ENCODE measurements around the gene ARMC6. TPM values are rescaled to one million over a fixed set of nuclear protein-coding genes. Genes with fewer than 3 reads are reported as not detected.

ARMC6 gene
- total RNA-seq, 3 donors from 2014 or later = 20.3 to 29.5 (median 27.7) TPM

DNA sequence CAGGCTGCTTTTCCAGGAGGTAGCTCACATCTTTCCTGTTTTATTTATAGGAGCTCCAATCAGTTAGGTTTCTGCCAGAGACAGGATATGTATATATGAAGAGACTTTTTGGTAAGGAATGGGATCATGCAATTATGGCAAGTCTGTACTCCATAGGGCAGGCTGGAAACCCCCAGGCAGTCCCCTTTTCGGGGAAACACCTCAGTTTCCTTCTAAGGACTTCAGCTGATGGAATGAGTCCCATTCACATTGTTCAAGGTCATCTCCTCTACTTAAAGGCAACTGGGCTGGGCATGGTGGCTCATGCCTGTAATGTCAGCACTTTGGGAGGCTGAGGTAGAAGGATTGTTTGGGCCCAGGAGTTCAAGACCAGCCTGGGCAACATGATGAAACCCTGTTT is 19.5 kb downstream of the ARMC6 start:
- no peak overlapping the region for H3K4me3 ChIP-seq
- TF ChIP-seq, protein P1, sequence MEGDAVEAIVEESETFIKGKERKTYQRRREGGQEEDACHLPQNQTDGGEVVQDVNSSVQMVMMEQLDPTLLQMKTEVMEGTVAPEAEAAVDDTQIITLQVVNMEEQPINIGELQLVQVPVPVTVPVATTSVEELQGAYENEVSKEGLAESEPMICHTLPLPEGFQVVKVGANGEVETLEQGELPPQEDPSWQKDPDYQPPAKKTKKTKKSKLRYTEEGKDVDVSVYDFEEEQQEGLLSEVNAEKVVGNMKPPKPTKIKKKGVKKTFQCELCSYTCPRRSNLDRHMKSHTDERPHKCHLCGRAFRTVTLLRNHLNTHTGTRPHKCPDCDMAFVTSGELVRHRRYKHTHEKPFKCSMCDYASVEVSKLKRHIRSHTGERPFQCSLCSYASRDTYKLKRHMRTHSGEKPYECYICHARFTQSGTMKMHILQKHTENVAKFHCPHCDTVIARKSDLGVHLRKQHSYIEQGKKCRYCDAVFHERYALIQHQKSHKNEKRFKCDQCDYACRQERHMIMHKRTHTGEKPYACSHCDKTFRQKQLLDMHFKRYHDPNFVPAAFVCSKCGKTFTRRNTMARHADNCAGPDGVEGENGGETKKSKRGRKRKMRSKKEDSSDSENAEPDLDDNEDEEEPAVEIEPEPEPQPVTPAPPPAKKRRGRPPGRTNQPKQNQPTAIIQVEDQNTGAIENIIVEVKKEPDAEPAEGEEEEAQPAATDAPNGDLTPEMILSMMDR (IDR thresholded peaks at IDR 0.05) = no peak
- TF ChIP-seq POLR2AphosphoS5 (IDR thresholded peaks at IDR 0.05) = no peak
- TF ChIP-seq POLR2A (IDR thresholded peaks at IDR 0.05) = no peak
- H3K4me1 ChIP-seq = no peaks in the 10 kb centered on the region
- no peak overlapping the region for H3K27ac ChIP-seq
- DNase-seq (ENCODE audit: low spot score in 2 of 2) = no peak
- no peaks in the 10 kb centered on the region for H3K36me3 ChIP-seq
- H3K9me3 ChIP-seq = no peaks in the 10 kb centered on the region
- H3K27me3 ChIP-seq = no peaks in the 10 kb centered on the region
- intact Hi-C loops (cut with DNase I; ENCODE audit: low total_unique reads) = no loop called here

DNA sequence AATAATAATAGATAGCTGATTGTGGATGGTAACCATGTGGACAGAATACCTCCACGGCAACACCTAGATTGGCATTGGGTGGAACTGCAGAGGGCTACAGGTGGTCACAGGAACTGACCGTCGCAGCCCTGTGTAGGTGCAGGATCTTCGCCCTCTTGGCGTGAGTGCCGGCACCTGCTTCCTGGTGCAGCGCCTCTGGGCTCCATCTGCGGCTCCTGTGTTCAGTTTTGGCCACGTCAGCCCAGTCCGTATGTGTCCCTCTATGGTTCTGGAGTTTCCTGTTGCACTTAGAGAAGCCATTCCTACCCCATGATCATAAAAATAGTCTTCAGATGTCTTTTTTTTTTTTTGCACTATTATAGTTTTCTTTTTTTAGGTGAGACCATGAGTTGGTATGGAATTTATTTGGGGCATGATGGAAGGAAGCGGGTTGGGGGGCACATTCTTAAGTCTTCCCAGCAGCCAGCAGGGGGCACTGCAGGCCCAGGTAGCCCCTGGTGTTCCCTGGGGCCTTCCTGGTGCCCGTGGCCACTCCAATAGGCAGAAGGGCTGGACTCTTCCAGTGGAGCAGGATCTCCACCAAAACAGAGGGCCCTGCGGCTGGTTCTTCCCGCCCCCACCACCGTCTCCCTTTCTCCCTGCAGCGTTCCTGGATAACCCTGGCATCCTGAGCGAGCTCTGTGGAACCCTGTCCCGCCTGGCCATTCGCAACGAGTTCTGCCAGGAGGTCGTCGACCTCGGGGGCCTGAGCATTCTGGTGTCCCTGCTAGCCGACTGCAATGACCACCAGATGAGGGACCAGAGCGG is 20.3 kb downstream of the ARMC6 start:
- no peaks in the 10 kb centered on the region for H3K27me3 ChIP-seq
- TF ChIP-seq POLR2A (IDR thresholded peaks at IDR 0.05) (no peak), POLR2AphosphoS5 (IDR thresholded peaks at IDR 0.05) (no peak)
- TF ChIP-seq, protein P1 (IDR thresholded peaks at IDR 0.05) = peak in 2 of 3 donors; percentile 32 to 42
- no peaks in the 10 kb centered on the region for H3K4me1 ChIP-seq
- intact Hi-C loops (cut with DNase I; ENCODE audit: low total_unique reads) = no loop called here
- H3K4me3 ChIP-seq = no peak overlapping the region
- DNase-seq (ENCODE audit: low spot score in 2 of 2) = no peak
- no peaks in the 10 kb centered on the region for H3K36me3 ChIP-seq
- H3K27ac ChIP-seq = no peak overlapping the region
- H3K9me3 ChIP-seq = no peaks in the 10 kb centered on the region

DNA sequence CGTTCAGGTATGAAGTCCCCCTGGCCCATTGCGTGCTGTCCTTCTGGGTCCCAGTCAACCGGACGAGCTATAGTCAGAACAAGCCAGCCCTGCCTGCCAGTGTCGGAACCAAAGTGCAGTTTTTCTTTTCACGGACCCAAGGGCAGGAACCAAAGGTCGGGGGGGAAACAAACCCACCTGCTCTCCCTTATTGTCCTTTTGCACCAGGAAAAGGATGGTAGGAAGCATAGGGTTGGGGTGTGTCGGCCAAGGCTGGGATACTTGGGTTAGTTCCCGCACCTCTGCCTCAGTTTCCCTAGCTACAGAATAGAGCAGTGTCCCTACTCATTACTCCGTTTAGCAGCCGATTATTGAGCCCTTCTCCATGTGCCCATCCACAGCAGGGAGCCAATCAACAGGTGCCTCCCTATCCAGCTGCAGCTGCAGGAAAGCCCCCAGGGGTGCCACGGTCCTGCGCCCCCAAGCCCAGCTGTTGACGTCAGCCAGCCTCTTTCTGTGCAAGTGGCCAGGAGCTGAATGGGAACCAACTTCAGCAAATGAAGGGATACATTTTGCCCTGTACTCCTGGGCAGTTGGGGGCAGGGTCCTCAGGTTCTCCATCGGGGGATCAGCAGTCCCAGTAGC is 21.0 kb downstream of the ARMC6 start:
- intact Hi-C loops (cut with DNase I; ENCODE audit: low total_unique reads) = no loop called here
- H3K9me3 ChIP-seq = no peaks in the 10 kb centered on the region
- H3K27ac ChIP-seq = no peak overlapping the region
- no peaks in the 10 kb centered on the region for H3K27me3 ChIP-seq
- no peak for DNase-seq (ENCODE audit: low spot score in 2 of 2)
- no peaks in the 10 kb centered on the region for H3K4me1 ChIP-seq
- no peak overlapping the region for H3K4me3 ChIP-seq
- no peaks in the 10 kb centered on the region for H3K36me3 ChIP-seq
- no peak for TF ChIP-seq POLR2AphosphoS5 (IDR thresholded peaks at IDR 0.05)
- TF ChIP-seq, protein P1 (IDR thresholded peaks at IDR 0.05) = no peak
- TF ChIP-seq POLR2A (IDR thresholded peaks at IDR 0.05) = no peak

DNA sequence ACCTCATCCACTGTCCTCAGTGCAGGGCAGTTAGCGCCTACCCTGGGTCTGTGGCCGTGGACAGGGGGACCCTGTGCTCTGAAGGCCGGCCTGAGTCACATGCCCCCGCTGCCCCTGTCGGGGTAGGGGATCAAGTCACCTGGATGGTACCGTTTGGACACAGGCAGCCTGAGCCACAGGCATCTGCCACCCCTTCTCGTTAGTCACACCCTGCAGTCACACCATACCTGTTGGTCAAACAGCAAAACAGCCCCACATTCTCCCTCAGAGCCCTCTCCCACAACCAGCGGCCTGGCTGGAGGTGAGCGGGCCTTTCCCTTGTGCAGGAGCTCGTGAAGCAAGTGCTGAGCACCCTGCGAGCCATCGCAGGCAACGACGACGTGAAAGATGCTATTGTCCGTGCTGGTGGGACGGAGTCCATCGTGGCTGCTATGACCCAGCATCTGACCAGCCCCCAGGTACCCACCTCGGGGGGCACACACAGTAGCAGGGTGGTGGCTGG is 21.6 kb downstream of the ARMC6 start:
- Histone ChIP-seq H3K4me1 (no peaks in the 10 kb centered on the region), H3K4me3 (no peak overlapping the region), H3K9me3 (no peaks in the 10 kb centered on the region), H3K27ac (no peak overlapping the region), H3K27me3 (no peaks in the 10 kb centered on the region), H3K36me3 (no peaks in the 10 kb centered on the region)
- intact Hi-C loops (cut with DNase I; ENCODE audit: low total_unique reads) = no loop called here
- TF ChIP-seq POLR2A (IDR thresholded peaks at IDR 0.05) (no peak), POLR2AphosphoS5 (IDR thresholded peaks at IDR 0.05) (no peak)
- TF ChIP-seq, protein P1 (IDR thresholded peaks at IDR 0.05) = no peak
- no peak for DNase-seq (ENCODE audit: low spot score in 2 of 2)

DNA sequence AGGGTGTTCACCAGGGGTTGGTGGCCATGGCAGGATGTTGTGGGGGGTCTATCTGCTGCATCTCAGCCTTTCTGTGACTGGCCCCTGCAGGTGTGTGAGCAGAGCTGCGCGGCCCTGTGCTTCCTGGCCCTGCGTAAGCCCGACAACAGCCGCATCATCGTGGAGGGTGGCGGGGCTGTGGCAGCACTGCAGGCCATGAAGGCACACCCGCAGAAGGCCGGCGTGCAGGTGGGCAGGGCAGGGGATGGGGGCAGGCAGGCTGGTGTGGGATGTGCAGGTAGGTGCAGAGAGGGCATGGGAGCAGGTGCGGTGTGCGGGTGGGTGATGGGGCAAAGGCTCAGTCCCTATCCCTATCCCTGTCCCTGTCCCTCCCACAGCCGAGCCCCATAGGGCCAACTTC is 22.3 kb downstream of the ARMC6 start:
- TF ChIP-seq POLR2AphosphoS5 (IDR thresholded peaks at IDR 0.05) = no peak
- TF ChIP-seq POLR2A (IDR thresholded peaks at IDR 0.05) = no peak
- TF ChIP-seq, protein P1 (IDR thresholded peaks at IDR 0.05) = no peak
- no peak for DNase-seq (ENCODE audit: low spot score in 2 of 2)
- intact Hi-C loops (cut with DNase I; ENCODE audit: low total_unique reads) = no loop called here
- no peaks in the 10 kb centered on the region for H3K4me1 ChIP-seq
- no peaks in the 10 kb centered on the region for H3K36me3 ChIP-seq
- no peaks in the 10 kb centered on the region for H3K27me3 ChIP-seq
- no peaks in the 10 kb centered on the region for H3K9me3 ChIP-seq
- H3K4me3 ChIP-seq = no peak overlapping the region
- no peak overlapping the region for H3K27ac ChIP-seq
